ENCODE data around the gene IL6R. TPM values are rescaled to one million over a fixed set of nuclear protein-coding genes. Genes with fewer than 3 reads are reported as not detected.

The IL6R gene
- total RNA-seq (2021; ENCODE audit: unreplicated experiment) (12.2 TPM), Bru-seq, nascent RNA (percentile 54 among the genes with signal in this experiment), BruChase-seq, experiment 1, labeled RNA remaining after a 2-hour chase (percentile 56 among the genes with signal in this experiment), BruChase-seq, experiment 2, labeled RNA remaining after a 6-hour chase (percentile 59 among the genes with signal in this experiment)
- 14.1 TPM for polyA plus RNA-seq (2012; ENCODE audit: insufficient read length)
- long read RNA-seq, full-length matches to known transcripts, result 6 of 15 reads
- long read RNA-seq, partial matches to known transcripts, result 2 of 15 reads
- long read RNA-seq, other reads (novel, unspliced or antisense), result 7 of 15 reads

DNA sequence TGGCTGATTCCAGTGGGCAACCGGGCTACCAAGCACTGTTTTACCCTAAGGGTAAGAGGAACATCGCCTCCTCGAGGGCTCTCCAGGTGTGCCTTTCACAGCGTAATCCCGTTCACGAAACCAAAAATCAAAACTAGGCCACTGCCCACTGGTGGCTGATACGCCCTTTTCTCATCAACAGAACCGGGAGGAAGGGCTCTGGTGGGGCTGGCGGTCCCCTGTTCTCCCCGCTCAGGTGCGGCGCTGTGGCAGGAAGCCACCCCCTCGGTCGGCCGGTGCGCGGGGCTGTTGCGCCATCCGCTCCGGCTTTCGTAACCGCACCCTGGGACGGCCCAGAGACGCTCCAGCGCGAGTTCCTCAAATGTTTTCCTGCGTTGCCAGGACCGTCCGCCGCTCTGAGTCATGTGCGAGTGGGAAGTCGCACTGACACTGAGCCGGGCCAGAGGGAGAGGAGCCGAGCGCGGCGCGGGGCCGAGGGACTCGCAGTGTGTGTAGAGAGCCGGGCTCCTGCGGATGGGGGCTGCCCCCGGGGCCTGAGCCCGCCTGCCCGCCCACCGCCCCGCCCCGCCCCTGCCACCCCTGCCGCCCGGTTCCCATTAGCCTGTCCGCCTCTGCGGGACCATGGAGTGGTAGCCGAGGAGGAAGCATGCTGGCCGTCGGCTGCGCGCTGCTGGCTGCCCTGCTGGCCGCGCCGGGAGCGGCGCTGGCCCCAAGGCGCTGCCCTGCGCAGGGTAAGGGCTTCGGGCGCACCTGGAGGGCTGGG, at the start of gene IL6R:
Gene IL6R (plus strand): TSS at position 360 of the 763 bp plus-strand sequence. CDS start 287 bp downstream, at position 647.
- in situ Hi-C loops (cut with HindIII; ENCODE audit: low pct_unique_long_range_greater_than_20kb, low sequenced_read_pairs), result no loop called here
- intact Hi-C loops (cut with micrococcal nuclease; ENCODE audit: unreplicated experiment), result no loop called here
- Histone ChIP-seq H3K9me3 (ENCODE audit: control insufficient read depth, insufficient read depth, low read depth, low read length) (no peaks in the 10 kb centered on the region), H3K4me1 (ENCODE audit: control insufficient read depth, insufficient read depth, low read length) (peaks cover 40% of the 10 kb centered on the region), H3K27ac (ENCODE audit: low read length) (peak within 1 kb of the TSS; percentile 88), H3K4me3 (ENCODE audit: low read depth in 2 of 2, low read length in 2 of 2) (peak within 1 kb of the TSS; percentile 61 to 73), H3K36me3 (ENCODE audit: control insufficient read depth, insufficient read depth, low read length) (no peaks in the 10 kb centered on the region), H3K27me3 (ENCODE audit: control insufficient read depth, insufficient read depth, low read length) (no peaks in the 10 kb centered on the region)
- ChIA-PET POLR2A (interaction anchor here (0.5 kb wide), 3 partner anchors 11 to 211 kb away, joined by 3 to 6 read pairs (median 4); no protein-coding TSS in a partner anchor), CTCF (interaction anchor here (0.6 kb wide), 1 partner anchor 70 kb away, joined by 3 read pairs; no protein-coding TSS in a partner anchor)
- no TSS peak for BruUV-seq (replicated peaks)
- TF ChIP-seq, protein P1, sequence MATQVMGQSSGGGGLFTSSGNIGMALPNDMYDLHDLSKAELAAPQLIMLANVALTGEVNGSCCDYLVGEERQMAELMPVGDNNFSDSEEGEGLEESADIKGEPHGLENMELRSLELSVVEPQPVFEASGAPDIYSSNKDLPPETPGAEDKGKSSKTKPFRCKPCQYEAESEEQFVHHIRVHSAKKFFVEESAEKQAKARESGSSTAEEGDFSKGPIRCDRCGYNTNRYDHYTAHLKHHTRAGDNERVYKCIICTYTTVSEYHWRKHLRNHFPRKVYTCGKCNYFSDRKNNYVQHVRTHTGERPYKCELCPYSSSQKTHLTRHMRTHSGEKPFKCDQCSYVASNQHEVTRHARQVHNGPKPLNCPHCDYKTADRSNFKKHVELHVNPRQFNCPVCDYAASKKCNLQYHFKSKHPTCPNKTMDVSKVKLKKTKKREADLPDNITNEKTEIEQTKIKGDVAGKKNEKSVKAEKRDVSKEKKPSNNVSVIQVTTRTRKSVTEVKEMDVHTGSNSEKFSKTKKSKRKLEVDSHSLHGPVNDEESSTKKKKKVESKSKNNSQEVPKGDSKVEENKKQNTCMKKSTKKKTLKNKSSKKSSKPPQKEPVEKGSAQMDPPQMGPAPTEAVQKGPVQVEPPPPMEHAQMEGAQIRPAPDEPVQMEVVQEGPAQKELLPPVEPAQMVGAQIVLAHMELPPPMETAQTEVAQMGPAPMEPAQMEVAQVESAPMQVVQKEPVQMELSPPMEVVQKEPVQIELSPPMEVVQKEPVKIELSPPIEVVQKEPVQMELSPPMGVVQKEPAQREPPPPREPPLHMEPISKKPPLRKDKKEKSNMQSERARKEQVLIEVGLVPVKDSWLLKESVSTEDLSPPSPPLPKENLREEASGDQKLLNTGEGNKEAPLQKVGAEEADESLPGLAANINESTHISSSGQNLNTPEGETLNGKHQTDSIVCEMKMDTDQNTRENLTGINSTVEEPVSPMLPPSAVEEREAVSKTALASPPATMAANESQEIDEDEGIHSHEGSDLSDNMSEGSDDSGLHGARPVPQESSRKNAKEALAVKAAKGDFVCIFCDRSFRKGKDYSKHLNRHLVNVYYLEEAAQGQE (IDR thresholded peaks at IDR 0.05; ENCODE audit: insufficient read depth in 1 of 2, low read depth in 2 of 2, low read length in 1 of 2), result no peak
- 0 out of 2 replicates have a peak, but pooled peaks have one; percentile 5 for TF ChIP-seq SIN3A (IDR thresholded peaks at IDR 0.05; ENCODE audit: borderline replicate concordance, insufficient read depth, low read depth, low read length)
- no peak for TF ChIP-seq TCF7L2 (IDR thresholded peaks at IDR 0.05; ENCODE audit: low read depth, low read length)
- no peak for TF ChIP-seq POLR2AphosphoS5 (IDR thresholded peaks at IDR 0.05; ENCODE audit: low read depth, low read length)
- TF ChIP-seq, protein P2, sequence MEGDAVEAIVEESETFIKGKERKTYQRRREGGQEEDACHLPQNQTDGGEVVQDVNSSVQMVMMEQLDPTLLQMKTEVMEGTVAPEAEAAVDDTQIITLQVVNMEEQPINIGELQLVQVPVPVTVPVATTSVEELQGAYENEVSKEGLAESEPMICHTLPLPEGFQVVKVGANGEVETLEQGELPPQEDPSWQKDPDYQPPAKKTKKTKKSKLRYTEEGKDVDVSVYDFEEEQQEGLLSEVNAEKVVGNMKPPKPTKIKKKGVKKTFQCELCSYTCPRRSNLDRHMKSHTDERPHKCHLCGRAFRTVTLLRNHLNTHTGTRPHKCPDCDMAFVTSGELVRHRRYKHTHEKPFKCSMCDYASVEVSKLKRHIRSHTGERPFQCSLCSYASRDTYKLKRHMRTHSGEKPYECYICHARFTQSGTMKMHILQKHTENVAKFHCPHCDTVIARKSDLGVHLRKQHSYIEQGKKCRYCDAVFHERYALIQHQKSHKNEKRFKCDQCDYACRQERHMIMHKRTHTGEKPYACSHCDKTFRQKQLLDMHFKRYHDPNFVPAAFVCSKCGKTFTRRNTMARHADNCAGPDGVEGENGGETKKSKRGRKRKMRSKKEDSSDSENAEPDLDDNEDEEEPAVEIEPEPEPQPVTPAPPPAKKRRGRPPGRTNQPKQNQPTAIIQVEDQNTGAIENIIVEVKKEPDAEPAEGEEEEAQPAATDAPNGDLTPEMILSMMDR (IDR thresholded peaks at IDR 0.05), result peak; percentile 78
- DNase-seq (ENCODE audit: low read depth, low spot score) (peak; percentile 57), ATAC-seq (peak; percentile 82)

DNA sequence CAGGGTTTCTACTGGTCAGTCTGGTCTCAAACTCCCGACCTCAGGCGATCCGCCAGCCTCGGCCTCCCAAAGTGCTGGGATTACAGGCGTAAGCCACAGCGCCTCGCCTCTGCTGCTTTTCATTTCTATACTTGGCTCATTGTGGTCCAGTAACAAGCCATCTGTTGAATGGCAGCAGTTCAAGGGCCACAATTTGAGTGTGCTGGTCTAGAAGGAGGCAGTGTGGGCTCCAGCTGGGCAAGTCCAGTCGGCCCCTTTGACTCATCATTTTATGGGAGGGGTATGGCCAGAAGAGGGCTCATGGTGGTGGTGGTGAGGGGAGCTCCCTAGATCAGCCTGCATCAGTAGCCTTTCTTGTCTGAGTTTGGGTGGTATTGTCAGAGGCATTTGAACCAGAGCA, 46.6 kb upstream of the IL6R start:
- TF ChIP-seq SIN3A (IDR thresholded peaks at IDR 0.05; ENCODE audit: borderline replicate concordance, insufficient read depth, low read depth, low read length), result no peak
- TF ChIP-seq, protein P1 (IDR thresholded peaks at IDR 0.05; ENCODE audit: insufficient read depth in 1 of 2, low read depth in 2 of 2, low read length in 1 of 2), result no peak
- TF ChIP-seq TCF7L2 (IDR thresholded peaks at IDR 0.05; ENCODE audit: low read depth, low read length), result no peak
- TF ChIP-seq POLR2AphosphoS5 (IDR thresholded peaks at IDR 0.05; ENCODE audit: low read depth, low read length), result no peak
- TF ChIP-seq, protein P2 (IDR thresholded peaks at IDR 0.05), result no peak
- CTCF ChIA-PET, result no interaction called here

More for the DNA sequence above, 46.6 kb upstream of the IL6R start:
- H3K9me3 ChIP-seq (ENCODE audit: control insufficient read depth, insufficient read depth, low read depth, low read length), result no peaks in the 10 kb centered on the region
- no peak for DNase-seq (ENCODE audit: low read depth, low spot score)
- intact Hi-C loops (cut with micrococcal nuclease; ENCODE audit: unreplicated experiment) (no loop called here), in situ Hi-C loops (cut with HindIII; ENCODE audit: low pct_unique_long_range_greater_than_20kb, low sequenced_read_pairs) (no loop called here)
- no peaks in the 10 kb centered on the region for H3K36me3 ChIP-seq (ENCODE audit: control insufficient read depth, insufficient read depth, low read length)
- no peak overlapping the region for H3K4me3 ChIP-seq (ENCODE audit: low read depth in 2 of 2, low read length in 2 of 2)
- no peaks in the 10 kb centered on the region for H3K27me3 ChIP-seq (ENCODE audit: control insufficient read depth, insufficient read depth, low read length)
- peaks cover 3% of the 10 kb centered on the region for H3K4me1 ChIP-seq (ENCODE audit: control insufficient read depth, insufficient read depth, low read length)
- ATAC-seq, result no peak
- H3K27ac ChIP-seq (ENCODE audit: low read length), result no peak overlapping the region
- no TSS peak for BruUV-seq (replicated peaks)
- POLR2A ChIA-PET, result no interaction called here

Measured in Panc1 (cell line).